Neuronal stem cell (in vitro differentiated cells): ENCODE results near the gene ANO7.

Source experiments
- DNase-seq: peaks from one replicate; pipeline ENCODE4 v3.0.0-alpha.2; 2013; ENCODE audit warnings: low spot score
- H2AFZ ChIP-seq: one replicate; pipeline ENCODE4 v1.6.1; 2013; ENCODE audit warnings: mild to moderate bottlenecking, low read length, inconsistent platforms
- H2AK5ac ChIP-seq: 2 replicates; pipeline ENCODE4 v1.6.1; 2013; ENCODE audit warnings: low read depth, mild to moderate bottlenecking, inconsistent platforms, low read length, moderate library complexity, mixed read lengths
- H2BK120ac ChIP-seq: 2 replicates; pipeline ENCODE4 v1.6.1; 2013; ENCODE audit warnings: low read depth, mild to moderate bottlenecking, inconsistent platforms, low read length, moderate library complexity, mixed read lengths
- H2BK12ac ChIP-seq: one replicate; pipeline ENCODE4 v1.6.1; 2013; ENCODE audit warnings: low read length, inconsistent platforms
- H2BK15ac ChIP-seq: 2 replicates; pipeline ENCODE4 v1.6.1; 2013; ENCODE audit warnings: mild to moderate bottlenecking, low read length, inconsistent platforms, mixed read lengths
- H2BK5ac ChIP-seq: one replicate; pipeline ENCODE4 v1.6.1; 2013; ENCODE audit warnings: inconsistent platforms, mild to moderate bottlenecking, low read length, moderate library complexity
- H3K14ac ChIP-seq: one replicate; pipeline ENCODE4 v1.6.1; 2013; ENCODE audit warnings: low read length, inconsistent platforms
- H3K18ac ChIP-seq: 2 replicates; pipeline ENCODE4 v1.6.1; 2013; ENCODE audit warnings: low read length, inconsistent platforms
- H3K23ac ChIP-seq: 2 replicates; pipeline ENCODE4 v1.6.1; 2013; ENCODE audit warnings: low read depth, mild to moderate bottlenecking, mixed read lengths, low read length, inconsistent platforms; ENCODE audit not compliant: poor library complexity
- H3K27ac ChIP-seq: replicated peaks from 3 replicates; pipeline ENCODE4 v1.5.1; 2013; ENCODE audit warnings: low read length, inconsistent platforms
- H3K27me3 ChIP-seq, 3 experiments: 2 replicates each; pipeline ENCODE4 v1.6.1; 2013; ENCODE audit warnings: low read length in 3 of 3, mild to moderate bottlenecking in 2 of 3, inconsistent platforms in 1 of 3, low read depth in 1 of 3, mixed read lengths in 1 of 3, moderate library complexity in 1 of 3; ENCODE audit not compliant: control insufficient read depth in 3 of 3, insufficient read depth in 3 of 3
- H3K36me3 ChIP-seq, 2 donors: replicated peaks in 1 of 2; 2 replicates each; pipeline ENCODE4 v1.6.1; 2013; ENCODE audit warnings: low read length in 2 of 2; ENCODE audit not compliant: control insufficient read depth in 2 of 2, insufficient read depth in 2 of 2
- H3K4ac ChIP-seq: 2 replicates; pipeline ENCODE4 v1.6.1; 2013; ENCODE audit warnings: inconsistent platforms, mild to moderate bottlenecking, low read length, moderate library complexity
- H3K4me1 ChIP-seq, 2 donors: 1 replicate in 1 of 2; 2 replicates in 1 of 2; pipeline ENCODE4 v1.6.1; 2013; ENCODE audit warnings: low read length in 2 of 2, low read depth in 1 of 2; ENCODE audit not compliant: control insufficient read depth in 2 of 2, insufficient read depth in 1 of 2
- H3K4me2 ChIP-seq: one replicate; pipeline ENCODE4 v1.6.1; 2013; ENCODE audit warnings: mild to moderate bottlenecking, low read length, inconsistent platforms; ENCODE audit not compliant: insufficient read depth, poor library complexity, severe bottlenecking
- H3K4me3 ChIP-seq, 2 donors: 2 replicates each; pipeline ENCODE4 v1.5.1; 2013; ENCODE audit warnings: low read length in 2 of 2, mild to moderate bottlenecking in 2 of 2, inconsistent platforms in 1 of 2, moderate library complexity in 1 of 2
- H3K79me1 ChIP-seq: one replicate; pipeline ENCODE4 v1.6.1; 2013; ENCODE audit warnings: low read depth, mild to moderate bottlenecking, inconsistent platforms, low read length, moderate library complexity
- H3K9ac ChIP-seq: one replicate; pipeline ENCODE4 v1.6.1; 2013; ENCODE audit warnings: mild to moderate bottlenecking, low read depth, low read length, inconsistent platforms; ENCODE audit not compliant: poor library complexity
- H3K9me3 ChIP-seq, 2 donors: replicated peaks in 1 of 2; 2 replicates each; pipeline versions ENCODE3 to v1.6.1; 2013; ENCODE audit warnings: low read length in 2 of 2, mild to moderate bottlenecking in 2 of 2, inconsistent platforms in 1 of 2, low read depth in 1 of 2, mixed read lengths in 1 of 2, moderate library complexity in 1 of 2; ENCODE audit not compliant: control insufficient read depth in 2 of 2, insufficient read depth in 1 of 2
- H4K8ac ChIP-seq: one replicate; pipeline ENCODE4 v1.6.1; 2013; ENCODE audit warnings: low read depth, mild to moderate bottlenecking, inconsistent platforms, low read length, moderate library complexity
- H4K91ac ChIP-seq: one replicate; pipeline ENCODE4 v1.6.1; 2013; ENCODE audit warnings: low read length, low read depth, mild to moderate bottlenecking, inconsistent platforms; ENCODE audit not compliant: poor library complexity
- WGBS, 2 donors: extraction: QIAGEN DNeasy Blood & Tissue Kit; methylation state at CpG; one replicate each; pipeline ENCODE4 v1.1.7; 2013; ENCODE audit warnings: missing lambda C conversion rate in 2 of 2, mixed read lengths in 1 of 2; ENCODE audit not compliant: insufficient read length in 2 of 2, insufficient replicate concordance in 1 of 2; ENCODE audit errors: extremely low coverage in 2 of 2; 5-methylcytosine and 5-hydroxymethylcytosine counted together

The ANO7 gene

GRCh38 chr2:241157841-241158545 lies 30.5 kb upstream of the ANO7 start:
- Histone ChIP-seq H3K27me3 (no peaks in the 10 kb centered on the region), H3K4me2 (no peak overlapping the region), H2AK5ac (no peak overlapping the region), H2AFZ (no peak overlapping the region), H3K4me3 (no peak overlapping the region), H3K27ac (no peak overlapping the region), H2BK15ac (no peak overlapping the region), H2BK120ac (no peak overlapping the region), H3K4me1 (no peaks in the 10 kb centered on the region), H4K8ac (no peak overlapping the region), H3K9me3 (no peaks in the 10 kb centered on the region), H2BK5ac (no peak overlapping the region), H3K4ac (no peak overlapping the region), H3K18ac (no peak overlapping the region), H3K14ac (no peak overlapping the region), H3K9ac (no peak overlapping the region), H2BK12ac (no peak overlapping the region), H3K23ac (no peak overlapping the region), H4K91ac (no peak overlapping the region), H3K79me1 (no peaks in the 10 kb centered on the region), H3K36me3 (peaks cover 29 to 80% of the 10 kb centered on the region in 2 donors)
- no peak for DNase-seq
- WGBS, 2 donors = no CpG with 5 or more reads among the region's 9 CpGs

GRCh38 chr2:241158546-241158900 lies 30.0 kb upstream of the ANO7 start:
- Histone ChIP-seq H3K4me2 (no peak overlapping the region), H3K27ac (no peak overlapping the region), H3K14ac (no peak overlapping the region)

GRCh38 chr2:241159116-241159515 lies 29.4 kb upstream of the ANO7 start:
- Histone ChIP-seq H3K4me2 (no peak overlapping the region), H2BK5ac (no peak overlapping the region), H2BK12ac (no peak overlapping the region), H3K36me3 (peaks cover 35 to 83% of the 10 kb centered on the region in 2 donors), H3K27me3 (no peaks in the 10 kb centered on the region), H3K27ac (no peak overlapping the region), H3K9ac (no peak overlapping the region), H3K14ac (no peak overlapping the region), H4K91ac (no peak overlapping the region), H3K9me3 (no peaks in the 10 kb centered on the region), H4K8ac (no peak overlapping the region), H2AK5ac (no peak overlapping the region), H2BK15ac (no peak overlapping the region), H3K4me3 (no peak overlapping the region), H3K23ac (no peak overlapping the region), H2BK120ac (no peak overlapping the region), H3K18ac (no peak overlapping the region), H3K4me1 (no peaks in the 10 kb centered on the region), H2AFZ (no peak overlapping the region), H3K79me1 (no peaks in the 10 kb centered on the region), H3K4ac (no peak overlapping the region)
- WGBS, 2 donors = no CpG with 5 or more reads among the region's 5 CpGs
- DNase-seq = no peak

More at GRCh38 chr2:241158546-241158900, 30.0 kb upstream of the ANO7 start:
- Histone ChIP-seq H3K9ac (no peak overlapping the region), H2AFZ (no peak overlapping the region), H3K9me3 (no peaks in the 10 kb centered on the region), H3K4me3 (peak overlapping the region in 1 of 2 donors; percentile 43), H3K23ac (no peak overlapping the region), H2BK12ac (no peak overlapping the region), H4K8ac (no peak overlapping the region), H3K36me3 (peaks cover 31 to 80% of the 10 kb centered on the region in 2 donors), H4K91ac (no peak overlapping the region), H3K27me3 (no peaks in the 10 kb centered on the region), H3K4ac (no peak overlapping the region), H2AK5ac (no peak overlapping the region), H2BK120ac (no peak overlapping the region), H3K79me1 (no peaks in the 10 kb centered on the region), H3K18ac (no peak overlapping the region), H2BK5ac (no peak overlapping the region), H2BK15ac (no peak overlapping the region), H3K4me1 (no peaks in the 10 kb centered on the region)
- no CpG with 5 or more reads among the region's 8 CpGs for WGBS, 2 donors
- DNase-seq = no peak

GRCh38 chr2:241160318-241160717 lies 28.2 kb upstream of the ANO7 start:
- no peak overlapping the region for H2BK5ac ChIP-seq
- no peak overlapping the region for H3K27ac ChIP-seq
- no peak overlapping the region for H3K4ac ChIP-seq
- H3K36me3 ChIP-seq = peaks cover 38 to 83% of the 10 kb centered on the region in 2 donors
- no peak overlapping the region for H4K8ac ChIP-seq
- no peak overlapping the region for H2BK12ac ChIP-seq
- no peak overlapping the region for H3K14ac ChIP-seq
- H3K23ac ChIP-seq = no peak overlapping the region
- H3K18ac ChIP-seq = no peak overlapping the region
- no peak for DNase-seq
- no peak overlapping the region for H3K9ac ChIP-seq
- H3K4me1 ChIP-seq = no peaks in the 10 kb centered on the region
- H3K79me1 ChIP-seq = no peaks in the 10 kb centered on the region
- no CpG with 5 or more reads among the region's 7 CpGs for WGBS, 2 donors
- no peak overlapping the region for H3K4me2 ChIP-seq
- H2AFZ ChIP-seq = no peak overlapping the region
- H2BK15ac ChIP-seq = no peak overlapping the region
- H3K4me3 ChIP-seq = no peak overlapping the region
- H2BK120ac ChIP-seq = no peak overlapping the region
- H3K9me3 ChIP-seq = no peaks in the 10 kb centered on the region
- no peak overlapping the region for H2AK5ac ChIP-seq
- no peaks in the 10 kb centered on the region for H3K27me3 ChIP-seq
- no peak overlapping the region for H4K91ac ChIP-seq
